Measurements from ENCODE around the gene RBM20. TPM values are rescaled to one million over a fixed set of nuclear protein-coding genes. Genes with fewer than 3 reads are reported as not detected.

The RBM20 gene
- total and polyA plus RNA-seq, 2 of the 13 experiments (the other 11 are each of a cell fraction or from before 2014, with no cell fraction given), result 0.02 to 0.22 TPM

DNA sequence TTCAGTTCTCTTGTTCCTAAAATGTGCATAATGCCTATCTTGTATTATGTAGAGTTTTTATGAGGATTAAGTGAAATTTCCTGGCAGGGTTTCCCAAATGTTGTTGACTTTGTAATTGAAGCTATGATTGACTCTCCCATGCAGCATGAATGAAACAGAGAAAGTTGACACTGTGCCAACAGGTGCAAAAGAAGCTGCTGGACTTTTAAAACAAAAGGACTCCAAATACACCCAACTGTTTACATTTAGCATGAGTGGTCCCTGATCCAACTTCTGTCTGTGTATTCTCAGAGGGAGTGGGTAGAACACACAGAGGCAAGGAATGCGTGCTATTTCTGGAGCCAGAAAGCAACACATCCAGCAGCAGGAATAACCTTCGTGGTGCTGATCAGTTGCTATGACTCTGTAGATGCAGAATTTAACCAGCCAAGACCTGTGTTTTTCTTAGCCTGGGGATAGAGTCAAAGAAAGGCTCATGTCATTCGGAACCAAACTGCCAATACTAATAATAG, 14.4 kb upstream of the RBM20 start:
- intact Hi-C loops (cut with micrococcal nuclease; ENCODE audit: unreplicated experiment) (no loop called here), in situ Hi-C loops (cut with HindIII; ENCODE audit: extremely low pct_ligation_motif_present, low pct_unique_long_range_greater_than_20kb) (no loop called here)
- 31% methylated on average over 2 of the region's 3 CpGs for WGBS (ENCODE audit: low lambda C conversion rate)
- H3K4me2 ChIP-seq (ENCODE audit: low read depth, low read length), result no peak overlapping the region
- FAIRE-seq (no peak), ATAC-seq (peak; percentile 47; the same call in 1 of the 3 replicates), DNase-seq (ENCODE audit: low spot score) (peak; percentile 71)
- H3K27ac ChIP-seq (ENCODE audit: extremely low read length, insufficient read depth, low read length), result no peak overlapping the region
- H4K20me1 ChIP-seq (ENCODE audit: insufficient read depth, low read length), result no peaks in the 10 kb centered on the region
- no peaks in the 10 kb centered on the region for H3K79me2 ChIP-seq (ENCODE audit: insufficient read depth, low read length)
- H2AFZ ChIP-seq (ENCODE audit: low read length), result no peak overlapping the region
- H3K9ac ChIP-seq (ENCODE audit: insufficient read depth, low read depth, low read length), result no peak overlapping the region
- no peak overlapping the region for H3K4me3 ChIP-seq (replicated peaks in 1 of 3; ENCODE audit: insufficient read depth in 1 of 3, low read depth in 2 of 3, low read length in 3 of 3)
- H3K9me3 ChIP-seq (ENCODE audit: low read length), result no peaks in the 10 kb centered on the region
- BruUV-seq (replicated peaks), result no TSS peak
- CTCF ChIA-PET (ENCODE audit: low intra/inter-chr PET ratio, low total read pairs), result no interaction called here
- H3K36me3 ChIP-seq (replicated peaks in 1 of 2; ENCODE audit: control insufficient read depth in 1 of 2, insufficient read depth in 2 of 2, low read length in 2 of 2), result no peaks in the 10 kb centered on the region
- TF ChIP-seq ZFAT (CRISPR knock-in tag; conservative IDR thresholded peaks at IDR 0.05), result no peak
- peak; percentile 32; the same call in 1 of the 2 replicates for TF ChIP-seq SIX1 (CRISPR knock-in tag; IDR thresholded peaks at IDR 0.05; ENCODE audit: borderline replicate concordance)
- TF ChIP-seq, protein P1, sequence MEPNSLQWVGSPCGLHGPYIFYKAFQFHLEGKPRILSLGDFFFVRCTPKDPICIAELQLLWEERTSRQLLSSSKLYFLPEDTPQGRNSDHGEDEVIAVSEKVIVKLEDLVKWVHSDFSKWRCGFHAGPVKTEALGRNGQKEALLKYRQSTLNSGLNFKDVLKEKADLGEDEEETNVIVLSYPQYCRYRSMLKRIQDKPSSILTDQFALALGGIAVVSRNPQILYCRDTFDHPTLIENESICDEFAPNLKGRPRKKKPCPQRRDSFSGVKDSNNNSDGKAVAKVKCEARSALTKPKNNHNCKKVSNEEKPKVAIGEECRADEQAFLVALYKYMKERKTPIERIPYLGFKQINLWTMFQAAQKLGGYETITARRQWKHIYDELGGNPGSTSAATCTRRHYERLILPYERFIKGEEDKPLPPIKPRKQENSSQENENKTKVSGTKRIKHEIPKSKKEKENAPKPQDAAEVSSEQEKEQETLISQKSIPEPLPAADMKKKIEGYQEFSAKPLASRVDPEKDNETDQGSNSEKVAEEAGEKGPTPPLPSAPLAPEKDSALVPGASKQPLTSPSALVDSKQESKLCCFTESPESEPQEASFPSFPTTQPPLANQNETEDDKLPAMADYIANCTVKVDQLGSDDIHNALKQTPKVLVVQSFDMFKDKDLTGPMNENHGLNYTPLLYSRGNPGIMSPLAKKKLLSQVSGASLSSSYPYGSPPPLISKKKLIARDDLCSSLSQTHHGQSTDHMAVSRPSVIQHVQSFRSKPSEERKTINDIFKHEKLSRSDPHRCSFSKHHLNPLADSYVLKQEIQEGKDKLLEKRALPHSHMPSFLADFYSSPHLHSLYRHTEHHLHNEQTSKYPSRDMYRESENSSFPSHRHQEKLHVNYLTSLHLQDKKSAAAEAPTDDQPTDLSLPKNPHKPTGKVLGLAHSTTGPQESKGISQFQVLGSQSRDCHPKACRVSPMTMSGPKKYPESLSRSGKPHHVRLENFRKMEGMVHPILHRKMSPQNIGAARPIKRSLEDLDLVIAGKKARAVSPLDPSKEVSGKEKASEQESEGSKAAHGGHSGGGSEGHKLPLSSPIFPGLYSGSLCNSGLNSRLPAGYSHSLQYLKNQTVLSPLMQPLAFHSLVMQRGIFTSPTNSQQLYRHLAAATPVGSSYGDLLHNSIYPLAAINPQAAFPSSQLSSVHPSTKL (CRISPR knock-in tag; IDR thresholded peaks at IDR 0.05), result 0 out of 2 replicates have a peak, but pooled peaks have one; percentile 12
- no peak for TF ChIP-seq SOX13 (IDR thresholded peaks at IDR 0.05)
- TF ChIP-seq SOX13 (CRISPR knock-in tag; conservative IDR thresholded peaks at IDR 0.05 in 1 of 2, IDR thresholded peaks at IDR 0.05 in 1 of 2), result peak in 1 of 2 experiments; percentile 54; a peak in 1 of 4 replicates
- TF ChIP-seq TEAD3 (CRISPR knock-in tag; optimal IDR thresholded peaks at IDR 0.05; ENCODE audit: borderline replicate concordance), result peak; percentile 65
- TF ChIP-seq, protein P2, sequence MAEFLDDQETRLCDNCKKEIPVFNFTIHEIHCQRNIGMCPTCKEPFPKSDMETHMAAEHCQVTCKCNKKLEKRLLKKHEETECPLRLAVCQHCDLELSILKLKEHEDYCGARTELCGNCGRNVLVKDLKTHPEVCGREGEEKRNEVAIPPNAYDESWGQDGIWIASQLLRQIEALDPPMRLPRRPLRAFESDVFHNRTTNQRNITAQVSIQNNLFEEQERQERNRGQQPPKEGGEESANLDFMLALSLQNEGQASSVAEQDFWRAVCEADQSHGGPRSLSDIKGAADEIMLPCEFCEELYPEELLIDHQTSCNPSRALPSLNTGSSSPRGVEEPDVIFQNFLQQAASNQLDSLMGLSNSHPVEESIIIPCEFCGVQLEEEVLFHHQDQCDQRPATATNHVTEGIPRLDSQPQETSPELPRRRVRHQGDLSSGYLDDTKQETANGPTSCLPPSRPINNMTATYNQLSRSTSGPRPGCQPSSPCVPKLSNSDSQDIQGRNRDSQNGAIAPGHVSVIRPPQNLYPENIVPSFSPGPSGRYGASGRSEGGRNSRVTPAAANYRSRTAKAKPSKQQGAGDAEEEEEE (CRISPR knock-in tag; IDR thresholded peaks at IDR 0.05; ENCODE audit: borderline replicate concordance), result no peak
- TF ChIP-seq, protein P3, sequence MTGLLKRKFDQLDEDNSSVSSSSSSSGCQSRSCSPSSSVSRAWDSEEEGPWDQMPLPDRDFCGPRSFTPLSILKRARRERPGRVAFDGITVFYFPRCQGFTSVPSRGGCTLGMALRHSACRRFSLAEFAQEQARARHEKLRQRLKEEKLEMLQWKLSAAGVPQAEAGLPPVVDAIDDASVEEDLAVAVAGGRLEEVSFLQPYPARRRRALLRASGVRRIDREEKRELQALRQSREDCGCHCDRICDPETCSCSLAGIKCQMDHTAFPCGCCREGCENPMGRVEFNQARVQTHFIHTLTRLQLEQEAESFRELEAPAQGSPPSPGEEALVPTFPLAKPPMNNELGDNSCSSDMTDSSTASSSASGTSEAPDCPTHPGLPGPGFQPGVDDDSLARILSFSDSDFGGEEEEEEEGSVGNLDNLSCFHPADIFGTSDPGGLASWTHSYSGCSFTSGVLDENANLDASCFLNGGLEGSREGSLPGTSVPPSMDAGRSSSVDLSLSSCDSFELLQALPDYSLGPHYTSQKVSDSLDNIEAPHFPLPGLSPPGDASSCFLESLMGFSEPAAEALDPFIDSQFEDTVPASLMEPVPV (CRISPR knock-in tag; IDR thresholded peaks at IDR 0.05), result no peak
- 0 out of 2 replicates have a peak, but pooled peaks cover 9% of the 10 kb centered on the region for H3K4me1 ChIP-seq (ENCODE audit: insufficient read depth, low read length)
- POLR2A ChIA-PET, result no interaction called here
- peaks cover 0 to 1% of the 10 kb centered on the region in 2 experiments; a peak in 2 of 5 replicates for H3K27me3 ChIP-seq (ENCODE audit: control insufficient read depth in 1 of 2, insufficient read depth in 2 of 2, low read length in 2 of 2)
